Endodermal cell (in vitro differentiated cells): Measurements from ENCODE around the gene FAM174C. TPM values are rescaled to one million over a fixed set of nuclear protein-coding genes. Genes with fewer than 3 reads are reported as not detected.
A peak's percentile ranks its signal among the peaks of the same experiment; 100 is the strongest.
"Not testable (repeated sequence)": the region's sequence is repeated elsewhere in the genome, so short reads cannot be mapped to it uniquely, and the experiment has no call there.

ENCODE experiments used
- DNase-seq: peaks from one replicate; pipeline ENCODE4 v3.0.0-alpha.2; 2017
- H3K27ac ChIP-seq: 2 replicates; pipeline ENCODE4 v1.5.1; 2013; ENCODE audit warnings: mild to moderate bottlenecking, low read depth, low read length, moderate library complexity
- H3K27me3 ChIP-seq: 2 replicates; pipeline ENCODE4 v1.6.1; 2013; ENCODE audit warnings: mild to moderate bottlenecking, low read length, moderate library complexity; ENCODE audit not compliant: insufficient read depth, control insufficient read depth, poor library complexity, severe bottlenecking
- H3K36me3 ChIP-seq: 2 replicates; pipeline ENCODE4 v1.7.0; 2013; ENCODE audit warnings: mild to moderate bottlenecking, low read length, moderate library complexity; ENCODE audit not compliant: control insufficient read depth, insufficient read depth
- H3K4me1 ChIP-seq: one replicate; pipeline ENCODE4 v1.7.0; 2013; ENCODE audit warnings: low read length; ENCODE audit not compliant: control insufficient read depth, insufficient read depth
- H3K4me3 ChIP-seq: 2 replicates; pipeline ENCODE4 v1.5.1; 2013; ENCODE audit warnings: mild to moderate bottlenecking, low read length, moderate library complexity
- H3K9ac ChIP-seq: 2 replicates; pipeline ENCODE4 v1.6.1; 2013; ENCODE audit warnings: mild to moderate bottlenecking, low read length, moderate library complexity; ENCODE audit not compliant: poor library complexity, severe bottlenecking; ENCODE audit errors: extremely low read depth
- H3K9me3 ChIP-seq: 2 replicates; pipeline ENCODE4 v1.6.1; 2013; ENCODE audit warnings: mild to moderate bottlenecking, low read length, moderate library complexity; ENCODE audit not compliant: control insufficient read depth
- H3K27ac Mint-ChIP-seq: 2 replicates; pipeline ENCODE4 v1.8.0; 2020; ENCODE audit warnings: mixed read lengths
- H3K27me3 Mint-ChIP-seq: 2 replicates; pipeline ENCODE4 v1.8.0; 2021; ENCODE audit warnings: mild to moderate bottlenecking, mixed read lengths; ENCODE audit not compliant: insufficient read depth
- H3K36me3 Mint-ChIP-seq: 2 replicates; pipeline ENCODE4 v1.8.0; 2020; ENCODE audit warnings: low read depth, mixed read lengths
- H3K4me1 Mint-ChIP-seq: 2 replicates; pipeline ENCODE4 v1.8.0; 2020; ENCODE audit warnings: mixed read lengths
- H3K4me3 Mint-ChIP-seq: 2 replicates; pipeline ENCODE4 v1.8.0; 2020; ENCODE audit warnings: mild to moderate bottlenecking, moderate library complexity, mixed read lengths
- H3K9me3 Mint-ChIP-seq: 2 replicates; pipeline ENCODE4 v1.8.0; 2020; ENCODE audit warnings: mild to moderate bottlenecking, mixed read lengths
- WGBS, 2 experiments: methylation state at CpG; one replicate each; pipeline versions ENCODE4 v1.1.5 to v1.1.7; 2013; ENCODE audit warnings: missing lambda C conversion rate in 2 of 2, mixed read lengths in 1 of 2; ENCODE audit not compliant: insufficient coverage in 1 of 2, insufficient read length in 1 of 2; 5-methylcytosine and 5-hydroxymethylcytosine counted together
- total RNA-seq, 2 donors: library from RNA; stranded (reverse); fragmentation: NEBNext Ultra II Directional in 1 of 2; extraction: Animal tissue kit (Norgen Biotek cat#: 25700) in 1 of 2; gene quantifications; 2 replicates in 1 of 2; 3 replicates in 1 of 2; pipeline ENCODE4 v1.2.1, GENCODE V29; 2021
- TF ChIP-seq, protein P1 (sequence below): fragments of 200-600 bp; sonication (generic); conservative IDR thresholded peaks from 2 replicates; pipeline ENCODE4 v1.5.0; 2021; ENCODE audit warnings: antibody characterized with exemption, mild to moderate bottlenecking

FAM174C gene
- total RNA-seq, 2 donors from 2014 or later = 45.1 to 46.0 TPM

DNA sequence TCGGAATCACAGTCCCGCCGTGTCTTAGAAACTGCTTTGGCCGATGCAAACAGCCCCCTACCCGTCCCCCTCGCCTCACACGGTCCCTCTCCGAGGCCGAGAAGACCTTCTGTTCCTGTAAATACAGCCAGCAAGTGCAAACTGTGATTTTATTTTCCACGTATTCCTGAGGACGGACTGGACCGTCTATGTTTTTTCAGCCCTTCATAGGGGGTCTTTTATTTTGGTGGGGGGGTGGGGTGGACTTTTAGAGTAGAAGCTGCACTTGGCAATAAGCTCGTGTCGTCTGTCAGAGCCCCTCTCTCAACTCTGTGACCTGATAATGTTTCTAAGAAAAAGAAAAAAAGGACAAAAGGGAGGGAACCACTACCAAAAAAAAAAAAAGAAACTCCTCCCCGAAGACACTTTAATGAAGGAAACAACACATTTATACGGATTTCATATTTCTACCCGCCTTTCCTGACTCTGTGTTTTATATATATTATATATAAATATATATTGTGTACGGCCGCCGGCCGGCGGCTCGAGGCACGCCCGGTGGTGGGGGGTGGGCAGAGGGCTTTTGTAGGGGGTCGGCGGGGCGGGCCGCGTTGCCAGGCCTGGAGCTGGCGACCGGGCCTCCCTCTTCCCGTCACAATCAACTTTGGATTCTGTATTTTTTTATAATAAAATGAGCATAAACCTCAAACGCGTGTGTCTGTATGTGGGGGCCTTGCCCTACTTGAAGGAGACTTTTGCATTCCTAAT, 25.6 kb downstream of the FAM174C start:
- peaks cover 10% of the 10 kb centered on the region for H3K36me3 ChIP-seq
- Mint-ChIP-seq H3K27ac (no peak overlapping the region), H3K27me3 (no peaks in the 10 kb centered on the region), H3K9me3 (no peaks in the 10 kb centered on the region), H3K4me1 (no peaks in the 10 kb centered on the region), H3K36me3 (peaks cover 16% of the 10 kb centered on the region), H3K4me3 (no peak overlapping the region)
- no peak overlapping the region for H3K9ac ChIP-seq
- H3K4me3 ChIP-seq = no peak overlapping the region
- H3K27me3 ChIP-seq = no peaks in the 10 kb centered on the region
- H3K9me3 ChIP-seq = no peaks in the 10 kb centered on the region
- DNase-seq = no peak
- TF ChIP-seq, protein P1, sequence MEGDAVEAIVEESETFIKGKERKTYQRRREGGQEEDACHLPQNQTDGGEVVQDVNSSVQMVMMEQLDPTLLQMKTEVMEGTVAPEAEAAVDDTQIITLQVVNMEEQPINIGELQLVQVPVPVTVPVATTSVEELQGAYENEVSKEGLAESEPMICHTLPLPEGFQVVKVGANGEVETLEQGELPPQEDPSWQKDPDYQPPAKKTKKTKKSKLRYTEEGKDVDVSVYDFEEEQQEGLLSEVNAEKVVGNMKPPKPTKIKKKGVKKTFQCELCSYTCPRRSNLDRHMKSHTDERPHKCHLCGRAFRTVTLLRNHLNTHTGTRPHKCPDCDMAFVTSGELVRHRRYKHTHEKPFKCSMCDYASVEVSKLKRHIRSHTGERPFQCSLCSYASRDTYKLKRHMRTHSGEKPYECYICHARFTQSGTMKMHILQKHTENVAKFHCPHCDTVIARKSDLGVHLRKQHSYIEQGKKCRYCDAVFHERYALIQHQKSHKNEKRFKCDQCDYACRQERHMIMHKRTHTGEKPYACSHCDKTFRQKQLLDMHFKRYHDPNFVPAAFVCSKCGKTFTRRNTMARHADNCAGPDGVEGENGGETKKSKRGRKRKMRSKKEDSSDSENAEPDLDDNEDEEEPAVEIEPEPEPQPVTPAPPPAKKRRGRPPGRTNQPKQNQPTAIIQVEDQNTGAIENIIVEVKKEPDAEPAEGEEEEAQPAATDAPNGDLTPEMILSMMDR = no peak
- no peaks in the 10 kb centered on the region for H3K4me1 ChIP-seq
- H3K27ac ChIP-seq = no peak overlapping the region
- WGBS, 2 experiments = 92 to 94% methylated on average over 15 to 23 of the region's 35 CpGs

GRCh38 chr19:1302533-1303239, 27.4 kb downstream of the FAM174C start:
- 86 to 92% methylated on average over 20 to 36 of the region's 36 CpGs for WGBS, 2 experiments
- Histone ChIP-seq H3K4me1 (no peaks in the 10 kb centered on the region), H3K9me3 (no peaks in the 10 kb centered on the region), H3K27ac (no peak overlapping the region), H3K27me3 (no peaks in the 10 kb centered on the region), H3K36me3 (no peaks in the 10 kb centered on the region), H3K9ac (no peak overlapping the region), H3K4me3 (no peak overlapping the region)
- DNase-seq = no peak
- H3K4me3 Mint-ChIP-seq = no peak overlapping the region
- no peaks in the 10 kb centered on the region for H3K4me1 Mint-ChIP-seq
- no peaks in the 10 kb centered on the region for H3K9me3 Mint-ChIP-seq
- peaks cover 13% of the 10 kb centered on the region for H3K36me3 Mint-ChIP-seq
- H3K27me3 Mint-ChIP-seq = no peaks in the 10 kb centered on the region
- H3K27ac Mint-ChIP-seq = peak overlapping the region; percentile 36
- TF ChIP-seq, protein P1 = no peak

DNA sequence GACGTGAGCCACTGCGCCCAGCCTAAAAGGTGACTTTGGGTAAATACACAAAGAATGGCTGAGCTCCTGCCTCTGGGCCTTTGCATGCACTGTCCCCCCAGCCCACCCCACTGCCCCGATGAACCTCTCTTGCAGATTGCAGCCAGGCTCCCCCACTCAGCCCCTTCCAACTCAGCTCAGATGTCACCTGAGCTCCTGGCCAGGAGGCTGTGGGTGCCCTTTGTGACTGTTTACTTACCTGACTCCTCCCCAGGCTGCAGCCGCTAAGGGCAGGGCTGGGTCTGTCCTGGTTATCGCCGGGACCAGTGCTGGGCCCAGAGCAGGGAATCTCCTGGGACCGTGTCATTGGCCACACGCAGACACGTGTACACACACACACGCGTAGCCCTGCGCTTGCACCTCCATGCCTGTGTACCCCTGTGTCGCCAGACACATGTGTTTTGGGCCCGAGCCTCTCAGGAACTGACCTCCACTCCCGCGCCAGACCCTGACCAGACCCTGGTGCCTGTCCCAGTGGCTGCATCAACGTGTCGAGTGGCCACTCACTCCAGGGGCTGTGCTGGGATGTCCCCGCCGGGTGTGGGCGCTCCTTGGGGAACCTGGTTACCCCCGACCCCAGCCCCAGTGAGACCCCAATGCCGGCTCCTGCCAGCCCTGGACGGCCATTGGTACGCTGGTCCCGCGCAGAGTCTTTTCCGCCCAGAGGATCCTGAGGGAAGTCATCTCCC, 29.0 kb downstream of the FAM174C start:
- Histone ChIP-seq H3K27me3 (no peaks in the 10 kb centered on the region), H3K9ac (no peak overlapping the region), H3K27ac (no peak overlapping the region), H3K4me1 (no peaks in the 10 kb centered on the region), H3K36me3 (no peaks in the 10 kb centered on the region), H3K4me3 (no peak overlapping the region), H3K9me3 (no peaks in the 10 kb centered on the region)
- H3K4me1 Mint-ChIP-seq = no peaks in the 10 kb centered on the region
- H3K36me3 Mint-ChIP-seq = peaks cover 5% of the 10 kb centered on the region
- no peaks in the 10 kb centered on the region for H3K27me3 Mint-ChIP-seq
- no peak overlapping the region for H3K27ac Mint-ChIP-seq
- no peaks in the 10 kb centered on the region for H3K9me3 Mint-ChIP-seq
- DNase-seq = no peak
- TF ChIP-seq, protein P1 = no peak
- no peak overlapping the region for H3K4me3 Mint-ChIP-seq
- 92 to 94% methylated on average over 24 to 28 of the region's 28 CpGs for WGBS, 2 experiments

DNA sequence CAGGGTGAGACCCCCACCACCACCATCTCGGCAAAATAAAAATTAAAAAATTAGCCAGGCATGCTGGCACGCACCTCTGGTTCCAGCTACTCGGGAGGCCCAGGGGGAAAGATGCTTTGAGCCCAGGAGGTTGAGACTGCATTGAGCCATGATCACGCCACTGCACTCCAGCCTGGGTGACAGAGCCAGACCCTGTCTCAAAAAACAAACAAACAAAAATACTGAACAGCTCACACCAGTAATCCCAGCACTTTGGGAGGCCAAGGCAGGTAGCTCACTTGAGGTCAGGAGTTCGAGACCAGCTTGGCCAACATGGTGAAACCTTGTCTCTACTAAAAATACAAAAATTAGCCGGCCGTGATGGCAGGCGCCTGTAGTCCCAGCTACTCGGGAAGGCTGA, 30.0 kb downstream of the FAM174C start:
- not testable (repeated sequence) for DNase-seq, H3K27me3 ChIP-seq, H3K9me3 Mint-ChIP-seq, H3K9ac ChIP-seq, H3K36me3 Mint-ChIP-seq, H3K4me1 ChIP-seq, H3K27ac Mint-ChIP-seq, H3K27ac ChIP-seq, H3K4me3 Mint-ChIP-seq, H3K4me3 ChIP-seq, H3K27me3 Mint-ChIP-seq, H3K36me3 ChIP-seq, H3K9me3 ChIP-seq, H3K4me1 Mint-ChIP-seq
- 87 to 89% methylated on average over 6 to 9 of the region's 9 CpGs for WGBS, 2 experiments
